Liver (tissue), 9 donors: ENCODE results near the gene RELB. TPM values are rescaled to one million over a fixed set of nuclear protein-coding genes. Genes with fewer than 3 reads are reported as not detected.
A peak's percentile ranks its signal among the peaks of the same experiment; 100 is the strongest.

ENCODE experiments used
- DNase-seq: peaks from one replicate; pipeline ENCODE4 v3.0.0-alpha.2; 2017; ENCODE audit warnings: low spot score
- H3K27ac ChIP-seq, 2 donors: one replicate each; pipeline ENCODE4 v1.7.0; 2013; ENCODE audit warnings: inconsistent platforms in 2 of 2, low read length in 2 of 2, control low read depth in 1 of 2, low read depth in 1 of 2, mild to moderate bottlenecking in 1 of 2
- H3K27me3 ChIP-seq, 4 donors: one replicate each; pipeline versions ENCODE4 v1.6.1 to v1.7.0; 2013; ENCODE audit warnings: low read length in 3 of 4, inconsistent platforms in 1 of 4, mild to moderate bottlenecking in 1 of 4, moderate library complexity in 1 of 4; ENCODE audit not compliant: control insufficient read depth in 4 of 4, insufficient read depth in 4 of 4
- H3K36me3 ChIP-seq, 4 donors: one replicate each; pipeline versions ENCODE4 v1.6.1 to v1.7.0; 2013; ENCODE audit warnings: low read length in 3 of 4, mild to moderate bottlenecking in 3 of 4, low read depth in 1 of 4, moderate library complexity in 1 of 4; ENCODE audit not compliant: control insufficient read depth in 4 of 4, insufficient read depth in 3 of 4
- H3K4me1 ChIP-seq, 4 donors: one replicate each; pipeline versions ENCODE4 v1.6.1 to v1.7.0; 2013; ENCODE audit warnings: low read length in 3 of 4, mild to moderate bottlenecking in 3 of 4, moderate library complexity in 1 of 4; ENCODE audit not compliant: control insufficient read depth in 4 of 4, insufficient read depth in 4 of 4
- H3K4me3 ChIP-seq, 3 donors: one replicate each; pipeline versions ENCODE4 v1.6.1 to v1.7.0; 2013; ENCODE audit warnings: low read length in 3 of 3, control low read depth in 1 of 3, low read depth in 1 of 3, mild to moderate bottlenecking in 1 of 3
- H3K9ac ChIP-seq, 2 donors: one replicate each; pipeline ENCODE4 v1.7.0; 2013; ENCODE audit warnings: low read length in 2 of 2, mild to moderate bottlenecking in 2 of 2, moderate library complexity in 2 of 2, control low read depth in 1 of 2, low read depth in 1 of 2
- H3K9me3 ChIP-seq, 4 donors: one replicate each; pipeline versions ENCODE4 v1.6.1 to v1.7.0; 2013; ENCODE audit warnings: low read length in 3 of 4; ENCODE audit not compliant: control insufficient read depth in 4 of 4
- ATF3 ChIP-seq: IDR thresholded peaks from 2 replicates; pipeline ENCODE4 v1.6.1; 2016; ENCODE audit warnings: antibody characterized with exemption
- CTCF ChIP-seq: fragments of 150-350 bp; IDR thresholded peaks from 2 replicates; pipeline ENCODE4 v1.5.1; 2017; ENCODE audit warnings: improper control_type of control experiment, low read depth, low read length; ENCODE audit not compliant: missing input control
- FOXA1 ChIP-seq: IDR thresholded peaks from 2 replicates; pipeline ENCODE4 v1.6.1; 2016; ENCODE audit warnings: antibody characterized with exemption
- GABPA ChIP-seq, 2 donors: IDR thresholded peaks in 1 of 2; conservative IDR thresholded peaks in 1 of 2; 2 replicates each; pipeline ENCODE4 v1.6.1; 2016; ENCODE audit warnings: antibody characterized with exemption in 2 of 2, mild to moderate bottlenecking in 1 of 2, moderate library complexity in 1 of 2
- HNF4A ChIP-seq, 2 donors: conservative IDR thresholded peaks; 2 replicates each; pipeline ENCODE4 v1.6.1; 2016; ENCODE audit warnings: antibody characterized with exemption in 2 of 2, mild to moderate bottlenecking in 2 of 2
- HNF4G ChIP-seq: IDR thresholded peaks from 2 replicates; pipeline ENCODE4 v1.6.1; 2016; ENCODE audit warnings: antibody characterized with exemption
- JUND ChIP-seq, 2 donors: IDR thresholded peaks; 2 replicates each; pipeline ENCODE4 v1.6.1; 2016; ENCODE audit warnings: antibody characterized with exemption in 2 of 2
- SP1 ChIP-seq: IDR thresholded peaks from 2 replicates; pipeline ENCODE4 v1.6.1; 2018; ENCODE audit warnings: antibody characterized with exemption, mild to moderate bottlenecking
- YY1 ChIP-seq: IDR thresholded peaks from 2 replicates; pipeline ENCODE4 v1.6.1; 2016; ENCODE audit warnings: antibody characterized with exemption, mild to moderate bottlenecking
- WGBS: extraction: QIAGEN DNeasy Blood & Tissue Kit; methylation state at CpG from one replicate; pipeline ENCODE4 v1.1.7; 2013; 5-methylcytosine and 5-hydroxymethylcytosine counted together
- polyA plus RNA-seq, 2 donors: library from polyadenylated mRNA; stranded (reverse) in 1 of 2; unstranded in 1 of 2; fragments of 200-250 nt in 1 of 2; fragments of >200 nt in 1 of 2; fragmentation: Nextera tagmentation in 1 of 2; extraction: Ambion mirVana in 1 of 2; gene quantifications; one replicate each; pipeline versions ENCODE4 v1.2.1 to v1.2.3, GENCODE V29; 2013 to 2015
- total RNA-seq, 2 donors: library from RNA; depleted of rRNA; stranded (reverse); fragments of >200 nt; gene quantifications; one replicate each; pipeline ENCODE4 v1.2.3, GENCODE V29; 2014
- donor health status: healthy.
- donor health status: healthy.
- donor health status: healthy.
- donor health status: healthy.
- donor health status: healthy.

The RELB gene
- total and polyA plus RNA-seq, 4 donors = 1.4 to 4.9 (median 2.6) TPM

- H3K9me3 ChIP-seq = no peaks in the 10 kb centered on the region
- no peak overlapping the region for H3K4me3 ChIP-seq
- no peak overlapping the region for H3K27ac ChIP-seq
- H3K9ac ChIP-seq = no peak overlapping the region
- peaks cover 0 to 5% (median 2%) of the 10 kb centered on the region in 4 donors for H3K4me1 ChIP-seq
- WGBS = 93% methylated on average over 21 of the region's 21 CpGs
- H3K27me3 ChIP-seq = no peaks in the 10 kb centered on the region
- DNase-seq = no peak
- H3K36me3 ChIP-seq = peaks cover 10 to 56% (median 37%) of the 10 kb centered on the region in 4 donors
- no peak for TF ChIP-seq GABPA (IDR thresholded peaks at IDR 0.05 in 1 of 2, conservative IDR thresholded peaks at IDR 0.05 in 1 of 2)
- TF ChIP-seq YY1 = peak; percentile 4
Measured at GRCh38 chr19:44973982-44974735, 27.1 kb upstream of the RELB start.

- Histone ChIP-seq H3K27ac (peak overlapping the region in 1 of 2 donors; percentile 23), H3K9me3 (no peaks in the 10 kb centered on the region), H3K27me3 (no peaks in the 10 kb centered on the region), H3K9ac (no peak overlapping the region), H3K4me1 (peaks cover 0 to 5% (median 2%) of the 10 kb centered on the region in 4 donors), H3K36me3 (peaks cover 11 to 60% (median 40%) of the 10 kb centered on the region in 4 donors), H3K4me3 (no peak overlapping the region)
- WGBS = 78% methylated on average over 5 of the region's 5 CpGs
- no peak for TF ChIP-seq FOXA1
- TF ChIP-seq SP1 = no peak
- no peak for TF ChIP-seq JUND (IDR thresholded peaks at IDR 0.05)
- no peak for TF ChIP-seq CTCF
- no peak for TF ChIP-seq HNF4G
- TF ChIP-seq HNF4A (conservative IDR thresholded peaks at IDR 0.05) = no peak
- DNase-seq = no peak
Measured at GRCh38 chr19:44974857-44975256, 26.4 kb upstream of the RELB start.

- Histone ChIP-seq H3K4me1 (peaks cover 0 to 5% (median 2%) of the 10 kb centered on the region in 4 donors), H3K36me3 (peaks cover 11 to 59% (median 40%) of the 10 kb centered on the region in 4 donors), H3K4me3 (no peak overlapping the region), H3K27me3 (no peaks in the 10 kb centered on the region), H3K9me3 (no peaks in the 10 kb centered on the region), H3K9ac (no peak overlapping the region), H3K27ac (peak overlapping the region in 1 of 2 donors; percentile 23)
- no peak for DNase-seq
- TF ChIP-seq ATF3 (no peak), HNF4A (conservative IDR thresholded peaks at IDR 0.05) (no peak), CTCF (no peak)
- WGBS = 83% methylated on average over 4 of the region's 4 CpGs
Measured at GRCh38 chr19:44975444-44975843, 25.8 kb upstream of the RELB start.
